ENCODE results near the gene PIF1. TPM values are rescaled to one million over a fixed set of nuclear protein-coding genes. Genes with fewer than 3 reads are reported as not detected.

PIF1 gene
- total RNA-seq, result 2.6 and 23.6 TPM in 2 replicates

DNA sequence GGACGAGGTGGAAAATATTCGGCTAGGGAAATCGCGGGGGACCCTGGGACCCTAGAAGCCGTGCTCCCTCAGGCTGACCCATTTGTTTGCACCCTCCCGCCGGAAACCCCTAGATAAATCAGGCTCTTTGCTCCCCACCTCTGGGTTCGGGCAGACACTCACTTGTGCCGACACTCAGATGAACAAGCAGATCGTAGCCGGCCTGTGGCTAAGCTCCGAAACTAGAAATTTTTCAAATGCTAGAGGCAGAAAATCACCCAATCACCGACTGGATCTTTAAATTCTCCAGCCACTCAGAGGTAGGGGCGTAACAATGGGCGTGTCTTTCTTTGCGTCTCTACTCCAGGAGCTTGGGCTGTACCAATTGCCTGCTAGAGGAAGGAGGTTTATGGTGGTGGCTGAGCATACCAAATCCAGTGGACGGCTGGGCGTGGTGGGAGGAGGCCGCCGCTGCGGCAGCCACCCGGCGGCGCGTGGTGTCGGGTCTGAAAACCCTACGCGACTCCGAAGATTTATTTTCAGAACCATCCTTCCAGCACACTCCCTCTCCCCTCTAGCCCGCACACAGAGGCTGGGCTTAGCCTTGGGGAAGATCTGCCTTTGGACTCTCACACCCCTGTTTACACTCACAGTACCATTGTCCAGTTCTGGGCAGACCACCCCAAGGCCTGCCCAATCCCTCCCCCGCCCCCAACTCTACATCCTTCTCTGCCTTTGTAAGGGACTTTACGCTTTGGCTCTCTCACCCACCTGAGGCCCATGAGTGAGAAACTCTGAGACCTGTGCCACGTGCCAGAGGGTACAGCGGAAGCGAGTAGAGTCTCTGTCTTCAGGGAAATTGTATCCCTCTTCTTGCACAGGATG lies at the start of gene PIF1:
TSS of gene PIF1 (minus strand) at position 217 of the 864 bp plus-strand sequence. CDS start 1,312 bp downstream, outside the sequence.

GRCh38 chr15:64841344-64842095 lies 16.1 kb upstream of the PIF1 start, which contains the start of gene PLEKHO2:
Gene PLEKHO2 (plus strand): TSS chr15:64841915. CDS start chr15:64842017, 102 bp downstream.

GRCh38 chr15:64775551-64776401 lies 49.7 kb downstream of the PIF1 start, which contains the start of gene RBPMS2:
Gene RBPMS2 (minus strand): TSS chr15:64775589. CDS start chr15:64775319, 270 bp downstream.

Other genes starting within 250 kb of the PIF1 start
- 0.22 TPM in 1 of 2 replicates, not detected in the other for gene RBPMS2, start 50.1 kb downstream of the PIF1 start, total RNA-seq
- gene PLEKHO2, start 16.3 kb upstream of the PIF1 start, total RNA-seq, result 35.7 and 39.7 TPM in 2 replicates
- gene ANKDD1A, start 86.3 kb upstream of the PIF1 start, total RNA-seq, result 3.5 and 7.0 TPM in 2 replicates
- 98.7 and 101 TPM in 2 replicates for gene SPG21, start 164.3 kb upstream of the PIF1 start, total RNA-seq
- 16.4 and 29.8 TPM in 2 replicates for gene MTFMT, start 204.0 kb upstream of the PIF1 start, total RNA-seq
- not detected in 2 replicates for gene SLC51B, start 219.7 kb upstream of the PIF1 start, total RNA-seq
- 0.22 and 1.6 TPM in 2 replicates for gene RASL12, start 242.3 kb upstream of the PIF1 start, total RNA-seq